Erythroblast (primary cell): Measurements from ENCODE around the gene IRF7.

Experiments
- GATA1 ChIP-seq: IDR thresholded peaks from 2 replicates; pipeline ENCODE4 v1.6.1; 2011; ENCODE audit warnings: low read depth, mild to moderate bottlenecking, control low read depth, low read length, moderate library complexity
- POLR2A ChIP-seq: IDR thresholded peaks from 2 replicates; pipeline ENCODE4 v1.6.1; 2011; ENCODE audit warnings: mild to moderate bottlenecking, low read length

DNA sequence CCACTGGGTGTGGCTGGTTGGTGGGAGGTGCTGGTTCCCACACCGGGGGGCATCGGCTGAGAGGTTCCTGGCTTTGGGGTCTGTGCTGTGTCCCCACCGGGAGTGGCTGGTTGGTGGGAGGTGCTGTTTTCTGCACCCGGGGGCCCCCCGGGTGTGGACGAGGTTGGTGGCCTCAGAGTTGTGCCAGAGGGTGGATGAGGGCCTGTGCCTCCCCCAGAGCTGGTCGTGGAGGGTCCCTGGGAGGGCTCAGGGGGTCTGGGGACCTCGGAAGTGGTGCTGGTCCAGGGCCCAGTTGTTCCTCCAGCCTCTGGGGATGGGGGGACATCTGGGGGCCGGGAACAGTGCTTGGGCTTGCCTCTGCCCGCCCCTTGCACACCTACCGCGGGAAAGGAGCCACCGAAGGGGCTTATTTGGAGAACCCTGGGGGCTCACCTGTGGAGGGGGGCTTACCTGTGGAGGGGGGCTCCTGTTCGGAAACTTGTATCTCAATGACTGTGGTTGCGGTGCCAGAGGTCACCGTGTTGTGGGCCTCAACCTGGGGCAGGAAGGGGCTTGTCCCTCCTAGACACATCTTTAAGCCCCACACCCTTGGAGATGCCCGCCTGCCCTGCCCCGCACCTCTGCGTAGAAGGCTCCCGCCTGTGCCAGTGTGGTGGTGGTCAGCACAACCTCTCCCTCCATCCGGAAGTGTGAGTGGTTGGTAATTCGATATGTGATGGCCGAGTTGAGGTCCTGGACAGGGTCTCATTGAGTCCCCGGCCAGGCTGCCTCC, 3.3 kb upstream of the IRF7 start:
- TF ChIP-seq POLR2A: no peak
- TF ChIP-seq GATA1: no peak
